Nephron (organoid): ENCODE measurements around the gene MPRIP.

ENCODE experiments used
- H3K27ac Mint-ChIP-seq, 3 experiments: 2 replicates each; pipeline ENCODE4 v1.8.0; 2020; ENCODE audit warnings: mixed read lengths in 3 of 3, mild to moderate bottlenecking in 2 of 3, moderate library complexity in 1 of 3
- H3K27me3 Mint-ChIP-seq: 2 replicates; pipeline ENCODE4 v1.8.0; 2021; ENCODE audit warnings: low read depth, mild to moderate bottlenecking, moderate library complexity, mixed read lengths
- H3K36me3 Mint-ChIP-seq: 2 replicates; pipeline ENCODE4 v1.8.0; 2020; ENCODE audit warnings: low read depth, mixed read lengths
- H3K4me1 Mint-ChIP-seq: 2 replicates; pipeline ENCODE4 v1.8.0; 2020; ENCODE audit warnings: mixed read lengths
- H3K4me3 Mint-ChIP-seq, 3 experiments: 2 replicates each; pipeline ENCODE4 v1.8.0; 2020; ENCODE audit warnings: mild to moderate bottlenecking in 3 of 3, mixed read lengths in 3 of 3, moderate library complexity in 2 of 3
- H3K9me3 Mint-ChIP-seq: 2 replicates; pipeline ENCODE4 v1.8.0; 2020; ENCODE audit warnings: mixed read lengths
- CTCF ChIP-seq, 3 experiments: fragments of 200-600 bp; sonication (generic); IDR thresholded peaks; one replicate each; pipeline ENCODE4 v1.5.0; 2021; ENCODE audit warnings: antibody characterized with exemption in 3 of 3; ENCODE audit not compliant: unreplicated experiment in 3 of 3

MPRIP gene

GRCh38 chr17:17071531-17072360, 29.5 kb downstream of the MPRIP start:
- Mint-ChIP-seq H3K27me3 (no peaks in the 10 kb centered on the region), H3K4me3 (no peak overlapping the region), H3K27ac (peak overlapping the region; percentile 59 to 77 (median 60)), H3K4me1 (peaks cover 56% of the 10 kb centered on the region), H3K9me3 (peaks cover 8% of the 10 kb centered on the region), H3K36me3 (peaks cover 45% of the 10 kb centered on the region)
- TF ChIP-seq CTCF (IDR thresholded peaks at IDR 0.05; ENCODE audit: unreplicated experiment in 3 of 3): no peak

GRCh38 chr17:17072546-17072945, 30.3 kb downstream of the MPRIP start:
- H3K4me1 Mint-ChIP-seq: peaks cover 51% of the 10 kb centered on the region
- peaks cover 46% of the 10 kb centered on the region for H3K36me3 Mint-ChIP-seq
- H3K27me3 Mint-ChIP-seq: no peaks in the 10 kb centered on the region
- H3K9me3 Mint-ChIP-seq: peaks cover 8% of the 10 kb centered on the region
- peak overlapping the region; percentile 31 to 60 (median 59) for H3K27ac Mint-ChIP-seq
- H3K4me3 Mint-ChIP-seq: no peak overlapping the region
- no peak for TF ChIP-seq CTCF (IDR thresholded peaks at IDR 0.05; ENCODE audit: unreplicated experiment in 3 of 3)

- Mint-ChIP-seq H3K9me3 (peaks cover 8% of the 10 kb centered on the region), H3K36me3 (peaks cover 51% of the 10 kb centered on the region), H3K27me3 (no peaks in the 10 kb centered on the region), H3K4me1 (peaks cover 54% of the 10 kb centered on the region), H3K27ac (peak overlapping the region in 2 of 3 experiments; percentile 39 to 60), H3K4me3 (no peak overlapping the region)
- TF ChIP-seq CTCF (IDR thresholded peaks at IDR 0.05; ENCODE audit: unreplicated experiment in 3 of 3): no peak
Measured at GRCh38 chr17:17073030-17073564, 30.8 kb downstream of the MPRIP start.

- H3K4me3 Mint-ChIP-seq: no peak overlapping the region
- no peaks in the 10 kb centered on the region for H3K27me3 Mint-ChIP-seq
- H3K4me1 Mint-ChIP-seq: peaks cover 61% of the 10 kb centered on the region
- peaks cover 8% of the 10 kb centered on the region for H3K9me3 Mint-ChIP-seq
- TF ChIP-seq CTCF (IDR thresholded peaks at IDR 0.05; ENCODE audit: unreplicated experiment in 3 of 3): no peak
- H3K27ac Mint-ChIP-seq: peak overlapping the region in 2 of 3 experiments; percentile 44 to 74
- H3K36me3 Mint-ChIP-seq: peaks cover 55% of the 10 kb centered on the region
Measured at GRCh38 chr17:17073581-17074403, 31.5 kb downstream of the MPRIP start.

- H3K36me3 Mint-ChIP-seq: peaks cover 47% of the 10 kb centered on the region
- no peaks in the 10 kb centered on the region for H3K27me3 Mint-ChIP-seq
- H3K4me1 Mint-ChIP-seq: peaks cover 72% of the 10 kb centered on the region
- TF ChIP-seq CTCF (IDR thresholded peaks at IDR 0.05; ENCODE audit: unreplicated experiment in 3 of 3): no peak
- no peak overlapping the region for H3K4me3 Mint-ChIP-seq
- peak overlapping the region; percentile 68 to 74 (median 74) for H3K27ac Mint-ChIP-seq
- peaks cover 2% of the 10 kb centered on the region for H3K9me3 Mint-ChIP-seq
Measured at GRCh38 chr17:17075125-17075781, 33.0 kb downstream of the MPRIP start.
